Large intestine (tissue), 3 donors: ENCODE data around the gene RFX2. TPM values are rescaled to one million over a fixed set of nuclear protein-coding genes. Genes with fewer than 3 reads are reported as not detected.
"Not testable (repeated sequence)": the region's sequence is repeated elsewhere in the genome, so short reads cannot be mapped to it uniquely, and the experiment has no call there.

Experiments used
- DNase-seq, 2 donors: peaks; one replicate each; pipeline versions ENCODE4 v3.0.0 to v3.0.0-alpha.2; 2013
- H3K27ac ChIP-seq: one replicate; pipeline ENCODE4 v1.5.1; 2013; ENCODE audit warnings: low read length
- H3K27me3 ChIP-seq: 2 replicates; pipeline ENCODE4 v1.6.1; 2013; ENCODE audit warnings: low read length; ENCODE audit not compliant: control insufficient read depth, insufficient read depth
- H3K36me3 ChIP-seq: 2 replicates; pipeline ENCODE4 v1.6.1; 2013; ENCODE audit warnings: low read length; ENCODE audit not compliant: control insufficient read depth, insufficient read depth
- H3K4me1 ChIP-seq: one replicate; pipeline ENCODE4 v1.6.1; 2013; ENCODE audit warnings: low read length; ENCODE audit not compliant: control insufficient read depth, insufficient read depth
- H3K4me3 ChIP-seq: one replicate; pipeline ENCODE4 v1.5.1; 2013; ENCODE audit warnings: low read length
- H3K9me3 ChIP-seq: one replicate; pipeline ENCODE4 v1.6.1; 2013; ENCODE audit warnings: mild to moderate bottlenecking, low read depth, low read length, moderate library complexity; ENCODE audit not compliant: control insufficient read depth
- WGBS: methylation state at CpG from one replicate; pipeline ENCODE4 v1.1.5; 2013; ENCODE audit warnings: low lambda C conversion rate; ENCODE audit not compliant: insufficient coverage; 5-methylcytosine and 5-hydroxymethylcytosine counted together
- polyA plus RNA-seq: library from polyadenylated mRNA; unstranded; fragments of 120-200 nt; gene quantifications from one replicate; pipeline ENCODE4 v1.2.1, GENCODE V29; 2013

RFX2 gene
- polyA plus RNA-seq, 1 donor, result 13.1 TPM

GRCh38 chr19:6125571-6125989 lies 15.3 kb upstream of the RFX2 start:
- H3K36me3 ChIP-seq, result no peaks in the 10 kb centered on the region
- no peaks in the 10 kb centered on the region for H3K4me1 ChIP-seq
- no peak overlapping the region for H3K4me3 ChIP-seq
- DNase-seq, result peak; percentile 46 to 49
- H3K9me3 ChIP-seq, result peaks cover 4% of the 10 kb centered on the region
- 100% methylated on average over 1 of the region's 6 CpGs for WGBS
- H3K27me3 ChIP-seq, result no peaks in the 10 kb centered on the region
- H3K27ac ChIP-seq, result no peak overlapping the region

DNA sequence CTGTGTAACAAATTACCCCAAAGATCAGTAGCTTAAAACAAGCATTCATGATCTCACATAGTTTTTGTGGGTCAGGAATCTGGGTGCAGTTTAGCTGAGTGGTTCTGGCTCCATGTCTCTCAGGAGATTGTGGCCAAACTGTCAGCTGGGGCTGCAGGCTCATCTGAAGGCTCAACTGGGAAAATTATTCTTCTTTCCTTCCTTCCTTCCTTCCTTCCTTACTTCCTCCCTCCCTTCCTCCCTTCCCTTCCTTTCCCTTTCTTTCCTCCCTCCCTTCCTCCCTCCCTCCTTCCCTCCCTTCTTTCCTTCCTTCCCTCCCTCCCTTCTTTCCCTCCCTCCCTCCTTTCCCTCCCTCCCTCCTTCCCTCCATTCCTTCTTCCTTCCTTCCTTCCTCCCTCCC lies 8.7 kb upstream of the RFX2 start:
- Histone ChIP-seq H3K4me1 (no peaks in the 10 kb centered on the region), H3K27me3 (no peaks in the 10 kb centered on the region), H3K27ac (no peak overlapping the region), H3K9me3 (peaks cover 9% of the 10 kb centered on the region), H3K36me3 (no peaks in the 10 kb centered on the region), H3K4me3 (no peak overlapping the region)
- DNase-seq, result no peak

- Histone ChIP-seq H3K27me3 (no peaks in the 10 kb centered on the region), H3K27ac (no peak overlapping the region), H3K4me3 (no peak overlapping the region), H3K36me3 (no peaks in the 10 kb centered on the region), H3K9me3 (peaks cover 6% of the 10 kb centered on the region), H3K4me1 (no peaks in the 10 kb centered on the region)
- WGBS, result 0% methylated on average over 1 of the region's 2 CpGs
- no peak for DNase-seq
Observed at GRCh38 chr19:6118043-6118442, 7.7 kb upstream of the RFX2 start.

- Histone ChIP-seq H3K27me3 (no peaks in the 10 kb centered on the region), H3K4me3 (no peak overlapping the region), H3K4me1 (no peaks in the 10 kb centered on the region), H3K27ac (no peak overlapping the region), H3K9me3 (peaks cover 6% of the 10 kb centered on the region), H3K36me3 (no peaks in the 10 kb centered on the region)
- DNase-seq, result no peak
Observed at GRCh38 chr19:6117534-6117933, 7.2 kb upstream of the RFX2 start.

DNA sequence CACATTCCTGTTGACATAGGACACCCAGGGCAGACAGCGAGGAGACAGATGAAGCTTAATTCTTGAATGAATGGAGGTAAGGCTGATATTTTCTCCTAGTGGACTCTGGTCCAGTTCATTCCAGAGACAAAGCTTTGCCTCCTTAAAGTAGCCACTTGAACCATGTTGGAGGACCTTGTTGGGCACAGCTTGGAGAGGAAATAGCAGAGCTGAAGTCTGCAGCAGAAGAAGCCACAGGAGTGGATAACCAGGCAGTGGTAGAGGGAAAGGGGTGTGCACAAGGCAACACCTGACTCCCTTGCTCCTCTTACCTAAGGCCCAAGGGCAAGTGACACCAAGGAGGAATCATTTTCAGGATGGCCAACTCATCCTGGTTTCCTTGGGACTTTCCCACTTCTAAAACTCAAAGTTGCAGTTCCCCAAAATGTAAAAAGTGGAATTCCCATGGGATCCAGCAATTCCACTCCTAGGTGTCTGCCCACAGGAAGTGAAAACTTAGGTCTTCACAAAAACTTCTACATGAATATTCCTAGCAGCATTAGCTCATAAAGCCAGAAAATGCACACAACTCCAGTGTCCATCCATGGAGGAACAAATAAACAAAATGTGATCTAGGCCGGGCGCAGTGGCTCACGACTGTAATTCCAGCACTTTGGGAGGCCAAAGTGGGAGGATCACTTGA lies 6.6 kb upstream of the RFX2 start:
- H3K36me3 ChIP-seq, result no peaks in the 10 kb centered on the region
- no peak for DNase-seq
- no peak overlapping the region for H3K27ac ChIP-seq
- H3K9me3 ChIP-seq, result peaks cover 6% of the 10 kb centered on the region
- H3K4me3 ChIP-seq, result no peak overlapping the region
- H3K4me1 ChIP-seq, result no peaks in the 10 kb centered on the region
- no CpG with 5 or more reads among the region's 4 CpGs for WGBS
- H3K27me3 ChIP-seq, result no peaks in the 10 kb centered on the region

GRCh38 chr19:6115992-6116391 lies 5.7 kb upstream of the RFX2 start:
- WGBS, result no CpG with 5 or more reads among the region's 1 CpG
- no peaks in the 10 kb centered on the region for H3K36me3 ChIP-seq
- no peaks in the 10 kb centered on the region for H3K27me3 ChIP-seq
- peaks cover 6% of the 10 kb centered on the region for H3K9me3 ChIP-seq
- DNase-seq, result no peak
- H3K27ac ChIP-seq, result no peak overlapping the region
- no peak overlapping the region for H3K4me3 ChIP-seq
- no peaks in the 10 kb centered on the region for H3K4me1 ChIP-seq

DNA sequence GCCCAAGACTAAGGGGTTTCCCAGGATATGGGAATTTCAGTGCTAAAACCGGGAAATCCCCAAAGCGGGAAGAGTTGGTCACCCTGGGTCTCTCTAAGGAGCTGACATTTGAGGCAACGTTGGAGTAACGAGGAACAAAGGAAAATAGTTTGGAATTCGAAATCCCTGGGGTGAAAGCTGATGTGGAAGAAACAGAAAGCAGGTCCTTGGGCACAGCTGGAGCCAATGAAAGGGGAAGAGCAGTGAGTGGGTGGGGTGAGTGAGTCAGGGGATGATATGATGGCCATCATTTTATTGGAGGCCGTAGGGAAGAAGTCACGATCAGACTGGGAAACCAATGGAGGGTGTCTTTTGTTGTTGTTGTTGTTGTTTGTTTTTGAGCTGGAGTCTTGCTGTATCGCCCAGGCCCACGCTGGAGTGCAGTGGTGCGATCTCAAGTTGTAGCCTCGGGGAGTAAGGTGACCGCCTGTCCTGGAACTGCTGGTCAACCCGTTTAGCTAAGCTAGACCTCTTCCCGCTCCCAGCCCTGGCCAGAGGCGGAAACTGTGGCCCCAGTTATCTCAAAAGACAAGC lies 3.4 kb upstream of the RFX2 start:
- no peaks in the 10 kb centered on the region for H3K9me3 ChIP-seq
- 83% methylated on average over 4 of the region's 15 CpGs for WGBS
- H3K27me3 ChIP-seq, result no peaks in the 10 kb centered on the region
- no peaks in the 10 kb centered on the region for H3K36me3 ChIP-seq
- H3K27ac ChIP-seq, result no peak overlapping the region
- H3K4me1 ChIP-seq, result peaks cover 10% of the 10 kb centered on the region
- no peak overlapping the region for H3K4me3 ChIP-seq
- no peak for DNase-seq

DNA sequence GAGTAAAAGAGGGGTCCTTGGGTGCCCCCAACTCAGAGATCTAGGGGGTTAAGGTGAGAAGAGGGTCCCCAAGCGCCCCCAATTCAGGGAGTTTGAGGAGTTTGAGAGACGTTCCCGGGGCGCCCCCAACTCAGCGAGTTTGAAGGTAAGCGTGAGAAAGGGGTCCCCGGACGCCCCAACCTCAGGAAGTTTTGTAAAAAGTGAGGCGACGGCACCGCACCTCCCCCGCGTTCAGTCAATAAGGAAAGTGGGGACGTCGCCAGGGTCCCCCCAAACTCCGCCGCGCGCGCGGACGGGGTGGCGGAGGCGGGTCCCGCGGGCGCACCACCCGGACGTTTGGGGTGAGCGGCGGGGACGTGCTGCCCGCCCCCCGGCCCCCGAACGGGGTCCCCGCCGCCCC lies 353 bp downstream of the RFX2 start:
- DNase-seq, result no peak
- no CpG with 5 or more reads among the region's 38 CpGs for WGBS

DNA sequence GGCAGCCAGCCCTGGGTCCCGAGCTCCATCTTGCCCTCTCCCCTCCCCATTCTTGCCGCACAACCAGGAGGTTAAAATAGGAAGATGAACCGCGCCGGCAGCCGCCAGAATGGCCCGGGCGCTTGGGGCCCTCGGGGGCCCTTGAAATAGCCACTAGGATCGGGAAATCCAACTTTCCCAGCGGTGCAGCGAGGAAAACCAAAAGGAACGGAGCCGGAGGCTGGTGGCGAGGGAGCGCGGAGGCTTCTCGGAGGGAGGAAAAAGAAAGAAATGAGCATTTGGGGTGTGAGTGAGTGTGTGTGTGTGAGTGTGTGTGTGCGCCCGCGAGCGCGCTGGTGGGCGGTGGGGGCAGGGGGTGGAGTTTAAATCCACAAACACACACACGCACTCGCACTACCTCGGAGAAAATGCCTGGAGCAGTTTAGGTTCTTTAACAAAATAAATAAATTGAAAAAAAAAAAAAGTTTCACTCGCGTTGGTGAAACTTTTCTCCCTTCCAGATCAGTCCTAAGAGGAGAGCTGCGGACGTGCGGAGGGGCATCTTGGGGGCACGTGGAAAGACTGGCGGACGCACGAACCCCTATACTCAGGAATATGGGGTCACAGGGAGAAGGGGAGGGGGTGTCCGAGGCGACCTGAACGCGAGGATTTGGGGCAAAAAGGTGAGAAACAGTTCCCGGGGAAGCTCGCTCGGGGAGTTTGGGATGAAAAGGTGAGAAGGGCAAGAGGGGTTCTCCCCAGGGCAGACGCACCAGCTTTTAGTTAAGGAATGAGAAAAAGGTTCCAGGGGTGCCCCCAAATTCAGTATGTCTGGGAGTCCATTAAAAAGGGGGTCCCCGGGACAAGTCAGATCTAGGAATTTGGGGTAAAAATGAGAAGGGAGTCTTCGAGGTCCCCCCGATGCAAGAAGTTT lies 1.3 kb downstream of the RFX2 start:
- no peaks in the 10 kb centered on the region for H3K27me3 ChIP-seq
- H3K4me3 ChIP-seq, result peak overlapping the region; percentile 59
- DNase-seq, result peak; percentile 53 to 73
- WGBS, result 0% methylated on average over 9 of the region's 47 CpGs
- H3K36me3 ChIP-seq, result no peaks in the 10 kb centered on the region
- H3K4me1 ChIP-seq, result peaks cover 10% of the 10 kb centered on the region
- no peaks in the 10 kb centered on the region for H3K9me3 ChIP-seq
- H3K27ac ChIP-seq, result peak overlapping the region; percentile 62

More for the DNA sequence above, 353 bp downstream of the RFX2 start:
- Histone ChIP-seq H3K4me3 (peak overlapping the region; percentile 59), H3K27ac (peak overlapping the region; percentile 62), H3K27me3 (no peaks in the 10 kb centered on the region), H3K36me3 (no peaks in the 10 kb centered on the region), H3K4me1 (peaks cover 10% of the 10 kb centered on the region), H3K9me3 (no peaks in the 10 kb centered on the region)

DNA sequence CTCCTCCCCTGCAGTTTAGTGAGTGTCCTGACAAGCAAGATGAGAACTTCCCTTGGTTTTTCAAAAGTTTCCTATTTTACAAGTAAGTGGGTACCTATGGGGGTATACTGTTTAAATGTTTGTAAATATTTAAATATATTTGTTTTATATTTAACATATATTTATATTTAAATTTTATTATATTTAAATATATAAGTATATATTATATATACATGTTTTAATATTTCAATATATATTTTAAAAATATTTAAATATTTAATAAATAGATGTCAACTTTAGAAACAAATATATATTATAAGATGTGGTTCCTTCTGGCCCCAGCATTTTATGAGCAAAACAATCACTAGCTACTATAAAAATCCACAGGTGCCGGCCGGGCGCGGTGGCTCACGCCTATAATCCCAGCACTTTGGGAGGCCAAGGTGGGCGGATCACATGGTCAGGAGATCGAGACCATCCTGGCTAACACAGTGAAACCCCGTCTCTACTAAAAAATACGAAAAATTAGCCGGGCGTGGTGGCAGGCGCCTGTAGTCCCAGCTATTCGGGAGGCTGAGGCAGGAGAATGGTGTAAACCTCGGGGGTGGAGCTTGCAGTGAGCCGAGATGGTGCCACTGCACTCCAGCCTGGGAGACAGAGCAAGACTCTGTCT lies 3.5 kb downstream of the RFX2 start:
- H3K36me3 ChIP-seq, H3K4me1 ChIP-seq, H3K4me3 ChIP-seq, H3K27ac ChIP-seq, H3K9me3 ChIP-seq, H3K27me3 ChIP-seq, DNase-seq: not testable (repeated sequence)
- WGBS, result no CpG with 5 or more reads among the region's 15 CpGs
